B cell (primary cell): Measurements from ENCODE around the gene USP28.

Experiments used
- EZH2 ChIP-seq: IDR thresholded peaks from 2 replicates; pipeline ENCODE4 v1.6.1; 2012; ENCODE audit warnings: borderline replicate concordance, low read depth, mild to moderate bottlenecking, moderate library complexity, low read length; ENCODE audit not compliant: insufficient read depth, poor library complexity, severe bottlenecking
- TF ChIP-seq, protein P1 (sequence below): fragments of 200-600 bp; IDR thresholded peaks from one replicate; pipeline ENCODE4 v1.8.0; 2022; ENCODE audit warnings: antibody characterized with exemption, mild to moderate bottlenecking

DNA sequence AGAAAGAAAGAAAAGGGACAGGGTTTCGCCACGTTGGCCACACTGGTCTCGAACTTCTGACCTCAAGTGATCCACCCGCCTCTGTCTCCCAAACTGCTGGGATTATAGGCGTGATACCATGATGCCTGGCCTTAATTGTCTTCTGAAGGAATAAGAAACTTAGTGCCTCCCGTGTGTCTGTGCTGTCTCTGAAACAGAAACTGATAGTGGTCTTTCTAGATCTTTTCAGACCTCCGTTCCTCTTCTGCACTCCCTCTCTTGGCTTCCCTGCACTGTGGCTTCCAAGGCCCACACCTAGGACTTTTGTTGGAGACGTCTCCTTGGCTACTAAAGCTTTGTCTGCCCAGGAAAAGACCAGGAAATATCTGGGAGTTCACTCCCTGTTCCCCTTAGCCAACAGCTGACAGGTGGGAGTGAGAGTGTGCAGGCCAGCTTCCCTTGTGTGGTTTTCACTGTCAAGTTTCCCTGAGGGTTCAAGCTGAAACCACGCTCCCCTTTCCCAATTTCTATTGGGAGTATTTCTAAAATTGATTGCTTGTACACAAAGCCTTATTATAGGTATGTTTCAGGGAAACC lies 19.1 kb upstream of the USP28 start:
- TF ChIP-seq, protein P1, sequence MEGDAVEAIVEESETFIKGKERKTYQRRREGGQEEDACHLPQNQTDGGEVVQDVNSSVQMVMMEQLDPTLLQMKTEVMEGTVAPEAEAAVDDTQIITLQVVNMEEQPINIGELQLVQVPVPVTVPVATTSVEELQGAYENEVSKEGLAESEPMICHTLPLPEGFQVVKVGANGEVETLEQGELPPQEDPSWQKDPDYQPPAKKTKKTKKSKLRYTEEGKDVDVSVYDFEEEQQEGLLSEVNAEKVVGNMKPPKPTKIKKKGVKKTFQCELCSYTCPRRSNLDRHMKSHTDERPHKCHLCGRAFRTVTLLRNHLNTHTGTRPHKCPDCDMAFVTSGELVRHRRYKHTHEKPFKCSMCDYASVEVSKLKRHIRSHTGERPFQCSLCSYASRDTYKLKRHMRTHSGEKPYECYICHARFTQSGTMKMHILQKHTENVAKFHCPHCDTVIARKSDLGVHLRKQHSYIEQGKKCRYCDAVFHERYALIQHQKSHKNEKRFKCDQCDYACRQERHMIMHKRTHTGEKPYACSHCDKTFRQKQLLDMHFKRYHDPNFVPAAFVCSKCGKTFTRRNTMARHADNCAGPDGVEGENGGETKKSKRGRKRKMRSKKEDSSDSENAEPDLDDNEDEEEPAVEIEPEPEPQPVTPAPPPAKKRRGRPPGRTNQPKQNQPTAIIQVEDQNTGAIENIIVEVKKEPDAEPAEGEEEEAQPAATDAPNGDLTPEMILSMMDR = no peak
- no peak for TF ChIP-seq EZH2
